RWPE2 (cell line): ENCODE data around the gene RIMBP2.

Experiments
- ATAC-seq: fragments of 200-7000 bp; cut with Tn5 transposase; 3 replicates; pipeline ENCODE4 v1.9.1; 2021; ENCODE audit warnings: low read depth
- DNase-seq: peaks from one replicate; pipeline ENCODE4 v3.0.0-alpha.2; 2020; ENCODE audit warnings: low spot score
- H3K27ac ChIP-seq: fragments of 450-650 bp; 2 replicates; pipeline ENCODE4 v1.5.1; 2017; ENCODE audit warnings: mild to moderate bottlenecking; ENCODE audit not compliant: poor library complexity, severe bottlenecking
- H3K27me3 ChIP-seq: fragments of 250-450 bp; sonication (Bioruptor Pico); 2 replicates; pipeline ENCODE4 v1.5.1; 2021; ENCODE audit warnings: mild to moderate bottlenecking, moderate library complexity; ENCODE audit not compliant: insufficient read depth, poor library complexity, severe bottlenecking
- H3K36me3 ChIP-seq: fragments of 250-450 bp; sonication (Bioruptor Pico); 2 replicates; pipeline ENCODE4 v1.5.1; 2020; ENCODE audit warnings: low read depth, mild to moderate bottlenecking, moderate library complexity
- H3K4me1 ChIP-seq: fragments of 250-450 bp; sonication (Bioruptor Pico); 2 replicates; pipeline ENCODE4 v1.5.1; 2021; ENCODE audit warnings: mild to moderate bottlenecking, moderate library complexity; ENCODE audit not compliant: insufficient read depth, poor library complexity, severe bottlenecking
- H3K4me3 ChIP-seq: fragments of 250-450 bp; sonication (Bioruptor Pico); 2 replicates; pipeline ENCODE4 v1.5.1; 2021; ENCODE audit warnings: mild to moderate bottlenecking, moderate library complexity; ENCODE audit not compliant: severe bottlenecking
- H3K9me3 ChIP-seq: fragments of 250-450 bp; sonication (Bioruptor Pico); 2 replicates; pipeline ENCODE4 v1.5.1; 2021; ENCODE audit warnings: mild to moderate bottlenecking, moderate library complexity; ENCODE audit not compliant: severe bottlenecking
- CTCF ChIP-seq: fragments of 450-650 bp; IDR thresholded peaks from one replicate; pipeline ENCODE4 v1.5.1; 2017; ENCODE audit warnings: mild to moderate bottlenecking, moderate library complexity; ENCODE audit not compliant: poor library complexity, severe bottlenecking

The RIMBP2 gene

GRCh38 chr12:130611026-130611905 lies 104.8 kb downstream of the RIMBP2 start:
- no peak overlapping the region for H3K4me3 ChIP-seq
- no peaks in the 10 kb centered on the region for H3K27me3 ChIP-seq
- H3K9me3 ChIP-seq: no peaks in the 10 kb centered on the region
- H3K4me1 ChIP-seq: no peaks in the 10 kb centered on the region
- no peak for TF ChIP-seq CTCF
- no peak for DNase-seq
- no peak for ATAC-seq
- no peak overlapping the region for H3K27ac ChIP-seq
- no peaks in the 10 kb centered on the region for H3K36me3 ChIP-seq

- DNase-seq: no peak
- ATAC-seq: no peak
- no peak for TF ChIP-seq CTCF
- Histone ChIP-seq H3K4me1 (no peaks in the 10 kb centered on the region), H3K27ac (no peak overlapping the region), H3K27me3 (no peaks in the 10 kb centered on the region), H3K36me3 (no peaks in the 10 kb centered on the region), H3K9me3 (no peaks in the 10 kb centered on the region), H3K4me3 (no peak overlapping the region)
These were observed 106.1 kb downstream of the RIMBP2 start for GRCh38 chr12:130609966-130610365.

- no peaks in the 10 kb centered on the region for H3K4me1 ChIP-seq
- TF ChIP-seq CTCF: no peak
- H3K27me3 ChIP-seq: no peaks in the 10 kb centered on the region
These were observed 107.3 kb downstream of the RIMBP2 start for GRCh38 chr12:130608831-130609230.

GRCh38 chr12:130608132-130608531 lies 108.0 kb downstream of the RIMBP2 start:
- ATAC-seq (no peak), DNase-seq (no peak)
- Histone ChIP-seq H3K4me3 (no peak overlapping the region), H3K27ac (no peak overlapping the region), H3K4me1 (no peaks in the 10 kb centered on the region), H3K9me3 (no peaks in the 10 kb centered on the region), H3K27me3 (no peaks in the 10 kb centered on the region), H3K36me3 (no peaks in the 10 kb centered on the region)
- no peak for TF ChIP-seq CTCF

More at GRCh38 chr12:130608831-130609230, 107.3 kb downstream of the RIMBP2 start:
- H3K9me3 ChIP-seq: no peaks in the 10 kb centered on the region
- ATAC-seq (no peak), DNase-seq (no peak)
- no peak overlapping the region for H3K27ac ChIP-seq
- H3K36me3 ChIP-seq: no peaks in the 10 kb centered on the region
- no peak overlapping the region for H3K4me3 ChIP-seq

DNA sequence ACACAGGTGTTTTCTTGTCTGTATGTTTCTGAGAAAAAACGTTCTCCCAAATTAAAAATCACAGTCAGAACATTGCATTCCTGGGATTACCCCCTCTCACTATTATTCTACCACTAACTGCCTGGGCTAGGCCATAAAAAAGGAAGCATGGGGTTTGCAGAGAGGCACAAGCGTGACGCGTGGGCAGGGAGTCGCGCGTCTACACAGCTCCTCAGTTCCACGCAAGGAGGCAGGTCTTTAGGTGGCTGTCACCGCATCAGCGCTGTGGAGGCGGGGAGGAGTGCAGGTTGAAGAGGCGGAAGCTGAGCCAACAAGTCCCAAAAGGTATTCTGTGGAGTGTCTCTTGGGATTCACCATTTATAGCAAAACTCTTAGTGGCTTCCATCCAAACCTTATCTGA lies 109.9 kb downstream of the RIMBP2 start:
- Histone ChIP-seq H3K9me3 (no peaks in the 10 kb centered on the region), H3K36me3 (no peaks in the 10 kb centered on the region), H3K4me1 (no peaks in the 10 kb centered on the region), H3K27ac (no peak overlapping the region), H3K27me3 (no peaks in the 10 kb centered on the region), H3K4me3 (no peak overlapping the region)
- no peak for TF ChIP-seq CTCF
- DNase-seq (no peak), ATAC-seq (no peak)
